ENCODE measurements around the gene NMT2. TPM values are rescaled to one million over a fixed set of nuclear protein-coding genes. Genes with fewer than 3 reads are reported as not detected.

The NMT2 gene
- total RNA-seq, 1 donor from 2014 or later = 11.2 TPM

DNA sequence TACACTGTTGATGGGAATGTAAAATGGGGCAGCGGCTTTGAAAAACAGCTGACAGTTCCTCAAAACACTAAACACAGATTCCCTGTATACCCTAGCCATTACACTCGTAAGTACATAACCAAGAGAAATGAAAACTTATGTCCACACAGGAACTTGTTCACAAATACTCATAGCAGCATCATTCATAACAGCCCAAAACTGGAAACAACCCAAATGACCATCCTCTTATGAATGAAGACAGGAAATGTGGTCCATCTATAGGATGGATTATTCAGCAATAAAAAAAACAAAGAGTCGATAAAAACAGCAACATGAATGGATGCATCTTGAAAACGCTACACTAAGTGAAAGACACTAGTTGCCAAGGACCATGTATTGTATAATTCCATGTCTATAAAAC, 23.7 kb downstream of the NMT2 start:
- intact Hi-C loops (cut with micrococcal nuclease) = loop anchor here (5.0 kb wide), 1 partner anchor 537 kb away; no protein-coding TSS in a partner anchor
- ChIA-PET CTCF (no interaction called here), POLR2A (interaction anchor here (4.8 kb wide), 1 partner anchor 23 kb away, joined by 39 read pairs; the partner anchor contains the start of gene NMT2)
- Mint-ChIP-seq H3K4me1 (peaks cover 34% of the 10 kb centered on the region), H3K36me3 (ENCODE audit: low read depth) (no peaks in the 10 kb centered on the region), H3K4me3 (no peak overlapping the region), H3K27ac (no peak overlapping the region), H3K9me3 (no peaks in the 10 kb centered on the region), H3K27me3 (no peaks in the 10 kb centered on the region)
- ATAC-seq (ENCODE audit: low read depth) (no peak), DNase-seq (no peak)
- TF ChIP-seq, protein P1, sequence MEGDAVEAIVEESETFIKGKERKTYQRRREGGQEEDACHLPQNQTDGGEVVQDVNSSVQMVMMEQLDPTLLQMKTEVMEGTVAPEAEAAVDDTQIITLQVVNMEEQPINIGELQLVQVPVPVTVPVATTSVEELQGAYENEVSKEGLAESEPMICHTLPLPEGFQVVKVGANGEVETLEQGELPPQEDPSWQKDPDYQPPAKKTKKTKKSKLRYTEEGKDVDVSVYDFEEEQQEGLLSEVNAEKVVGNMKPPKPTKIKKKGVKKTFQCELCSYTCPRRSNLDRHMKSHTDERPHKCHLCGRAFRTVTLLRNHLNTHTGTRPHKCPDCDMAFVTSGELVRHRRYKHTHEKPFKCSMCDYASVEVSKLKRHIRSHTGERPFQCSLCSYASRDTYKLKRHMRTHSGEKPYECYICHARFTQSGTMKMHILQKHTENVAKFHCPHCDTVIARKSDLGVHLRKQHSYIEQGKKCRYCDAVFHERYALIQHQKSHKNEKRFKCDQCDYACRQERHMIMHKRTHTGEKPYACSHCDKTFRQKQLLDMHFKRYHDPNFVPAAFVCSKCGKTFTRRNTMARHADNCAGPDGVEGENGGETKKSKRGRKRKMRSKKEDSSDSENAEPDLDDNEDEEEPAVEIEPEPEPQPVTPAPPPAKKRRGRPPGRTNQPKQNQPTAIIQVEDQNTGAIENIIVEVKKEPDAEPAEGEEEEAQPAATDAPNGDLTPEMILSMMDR (IDR thresholded peaks at IDR 0.05) = no peak

DNA sequence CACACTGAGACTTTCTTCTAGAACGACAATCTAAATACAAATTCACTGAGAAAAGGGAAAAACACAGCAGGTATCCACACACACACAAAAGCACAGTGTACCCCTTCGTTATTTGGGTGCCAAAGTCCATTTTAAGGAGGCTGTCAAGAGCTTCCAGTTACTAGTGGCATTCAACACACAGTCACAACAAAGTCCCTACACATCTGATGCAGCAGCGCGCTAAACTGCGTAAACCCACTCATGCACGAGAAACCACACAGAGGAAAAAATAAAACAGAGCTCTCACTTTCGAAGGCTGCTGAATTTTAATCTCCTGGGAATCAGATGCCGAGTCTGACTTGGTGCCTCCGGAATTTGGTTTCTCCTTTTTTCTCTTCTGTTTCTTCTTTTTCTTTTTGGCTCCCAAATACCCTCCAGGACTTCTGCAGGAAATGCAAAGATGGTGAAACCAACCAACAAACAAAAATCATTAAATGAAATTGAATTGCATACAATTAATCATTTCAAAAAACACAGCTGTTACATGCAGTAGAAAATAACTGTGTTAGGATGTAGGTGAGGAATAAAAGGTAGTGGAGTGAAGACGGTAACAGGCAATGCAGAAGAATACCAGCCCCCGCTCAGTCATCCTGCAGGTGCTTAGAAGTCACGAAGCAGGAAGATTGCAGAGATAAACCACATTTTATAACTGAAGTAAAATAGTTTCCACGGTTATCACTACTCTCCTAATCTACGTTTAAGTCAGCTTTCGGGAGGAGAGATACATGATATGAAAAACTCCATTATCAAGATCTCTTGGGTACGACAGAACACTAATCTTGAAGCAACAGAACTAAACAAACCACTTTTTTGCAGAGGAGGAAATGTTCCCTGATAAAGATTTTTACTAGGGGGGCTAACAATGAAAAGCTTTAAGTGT, 27.1 kb downstream of the NMT2 start:
- intact Hi-C loops (cut with micrococcal nuclease) = loop anchor here (1.0 to 5.0 kb wide), 8 partner anchors 27 to 534 kb away; partner anchors contain the start of genes NMT2, RPP38 and SUV39H2
- ChIA-PET POLR2A (interaction anchor here (0.6 to 4.8 kb wide), 5 partner anchors 26 to 263 kb away, joined by 3 to 39 read pairs (median 4); partner anchors contain the start of genes NMT2, RPP38 and SUV39H2), CTCF (interaction anchor here (2.0 to 2.8 kb wide), 2 partner anchors 25 to 35 kb away, joined by 6 to 11 read pairs; no protein-coding TSS in a partner anchor)
- H3K27ac Mint-ChIP-seq = peak overlapping the region; percentile 69
- ATAC-seq (ENCODE audit: low read depth) = peak; percentile 94
- H3K9me3 Mint-ChIP-seq = no peaks in the 10 kb centered on the region
- TF ChIP-seq, protein P1 (IDR thresholded peaks at IDR 0.05) = no peak
- peaks cover 40% of the 10 kb centered on the region for H3K4me1 Mint-ChIP-seq
- peak; percentile 32 for DNase-seq
- peak overlapping the region; percentile 74 for H3K4me3 Mint-ChIP-seq
- H3K36me3 Mint-ChIP-seq (ENCODE audit: low read depth) = peaks cover 3% of the 10 kb centered on the region
- H3K27me3 Mint-ChIP-seq = no peaks in the 10 kb centered on the region

DNA sequence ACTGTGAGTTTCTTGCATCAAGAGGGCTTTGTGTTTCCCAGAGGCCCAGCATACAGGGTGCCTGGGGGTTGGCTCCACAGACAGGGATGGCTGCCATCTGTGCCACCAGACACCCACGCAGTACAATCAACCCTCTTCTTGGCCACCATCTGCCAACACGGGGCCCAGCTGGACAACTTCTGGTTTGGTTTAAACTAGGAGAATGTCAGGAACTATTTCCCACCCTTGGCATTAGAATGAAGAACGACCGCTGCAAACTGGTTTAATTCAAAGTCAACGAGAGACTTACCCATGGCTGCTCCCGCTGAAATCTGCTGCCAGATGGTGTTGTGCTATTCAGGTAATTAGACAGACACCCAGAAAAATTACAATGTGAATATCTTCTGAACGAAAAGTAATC, 27.8 kb downstream of the NMT2 start:
- H3K9me3 Mint-ChIP-seq = no peaks in the 10 kb centered on the region
- DNase-seq = no peak
- TF ChIP-seq, protein P1 (IDR thresholded peaks at IDR 0.05) = no peak

DNA sequence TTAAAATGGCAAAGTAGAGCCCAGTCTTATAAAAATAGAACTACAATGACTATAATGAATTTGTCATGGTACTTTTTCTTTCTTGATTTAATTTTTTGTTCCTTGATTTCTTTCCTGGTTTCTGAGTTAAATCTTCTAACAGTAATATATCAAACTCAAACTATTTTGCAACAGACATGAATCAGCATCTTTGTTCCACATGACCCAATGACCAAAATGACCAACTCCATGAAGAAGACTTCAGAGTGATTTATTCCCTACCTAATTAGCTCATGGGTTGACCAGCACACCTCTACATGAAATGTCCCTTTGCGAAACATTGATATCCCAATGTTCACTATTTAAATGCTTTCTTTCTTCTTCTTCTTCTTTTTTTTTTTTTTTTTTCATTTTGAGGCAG, 30.9 kb downstream of the NMT2 start:
- ChIA-PET POLR2A (interaction anchor here (0.6 kb wide), 1 partner anchor 124 kb away, joined by 3 read pairs; no protein-coding TSS in a partner anchor), CTCF (no interaction called here)
- Mint-ChIP-seq H3K27me3 (no peaks in the 10 kb centered on the region), H3K4me1 (peaks cover 34% of the 10 kb centered on the region), H3K36me3 (ENCODE audit: low read depth) (peaks cover 30% of the 10 kb centered on the region), H3K27ac (no peak overlapping the region), H3K4me3 (no peak overlapping the region), H3K9me3 (no peaks in the 10 kb centered on the region)
- intact Hi-C loops (cut with micrococcal nuclease) = no loop called here
- TF ChIP-seq, protein P1 (IDR thresholded peaks at IDR 0.05) = no peak
- DNase-seq (no peak), ATAC-seq (ENCODE audit: low read depth) (no peak)

More for the DNA sequence above, 27.8 kb downstream of the NMT2 start:
- Mint-ChIP-seq H3K27me3 (no peaks in the 10 kb centered on the region), H3K4me3 (peak overlapping the region; percentile 74), H3K4me1 (peaks cover 40% of the 10 kb centered on the region), H3K27ac (peak overlapping the region; percentile 69), H3K36me3 (ENCODE audit: low read depth) (peaks cover 5% of the 10 kb centered on the region)
- ATAC-seq (ENCODE audit: low read depth) = no peak
- CTCF ChIA-PET = interaction anchor here (2.0 to 2.8 kb wide), 2 partner anchors 26 to 34 kb away, joined by 6 to 11 read pairs; no protein-coding TSS in a partner anchor
- POLR2A ChIA-PET = interaction anchor here (0.6 to 4.8 kb wide), 5 partner anchors 27 to 262 kb away, joined by 3 to 39 read pairs (median 4); partner anchors contain the start of genes NMT2, RPP38 and SUV39H2
- intact Hi-C loops (cut with micrococcal nuclease) = loop anchor here (1.0 to 5.0 kb wide), 8 partner anchors 28 to 533 kb away; partner anchors contain the start of genes NMT2, RPP38 and SUV39H2

DNA sequence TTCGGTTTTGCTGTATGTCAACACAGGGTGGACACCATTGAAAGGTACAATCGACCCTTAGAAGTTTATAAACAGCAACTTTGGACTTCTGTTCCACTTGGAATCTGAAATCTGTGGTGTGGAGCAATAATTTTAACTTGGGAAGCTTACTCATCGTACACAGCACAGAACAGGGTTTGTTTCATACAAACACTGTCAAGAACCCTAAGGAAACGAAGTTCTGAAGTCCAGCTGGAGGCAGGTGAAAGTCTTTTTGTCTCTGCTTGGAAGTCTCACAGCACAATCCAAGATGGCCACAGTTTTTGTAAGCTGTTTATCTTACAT, 31.5 kb downstream of the NMT2 start:
- DNase-seq (no peak), ATAC-seq (ENCODE audit: low read depth) (no peak)
- TF ChIP-seq, protein P1 (IDR thresholded peaks at IDR 0.05) = no peak
- Mint-ChIP-seq H3K36me3 (ENCODE audit: low read depth) (peaks cover 33% of the 10 kb centered on the region), H3K4me1 (peaks cover 28% of the 10 kb centered on the region), H3K9me3 (no peaks in the 10 kb centered on the region), H3K27ac (no peak overlapping the region), H3K4me3 (no peak overlapping the region), H3K27me3 (no peaks in the 10 kb centered on the region)
- POLR2A ChIA-PET = no interaction called here
- CTCF ChIA-PET = no interaction called here
- intact Hi-C loops (cut with micrococcal nuclease) = no loop called here

All from activated B cell treated with CpG ODN at 0.5 μM for 24 hours (primary cell).